ENCODE data around the gene PTGS2. TPM values are rescaled to one million over a fixed set of nuclear protein-coding genes. Genes with fewer than 3 reads are reported as not detected.

The PTGS2 gene
- total and polyA plus RNA-seq, 10 donors: 0.20 to 8.3 (median 3.2) TPM

DNA sequence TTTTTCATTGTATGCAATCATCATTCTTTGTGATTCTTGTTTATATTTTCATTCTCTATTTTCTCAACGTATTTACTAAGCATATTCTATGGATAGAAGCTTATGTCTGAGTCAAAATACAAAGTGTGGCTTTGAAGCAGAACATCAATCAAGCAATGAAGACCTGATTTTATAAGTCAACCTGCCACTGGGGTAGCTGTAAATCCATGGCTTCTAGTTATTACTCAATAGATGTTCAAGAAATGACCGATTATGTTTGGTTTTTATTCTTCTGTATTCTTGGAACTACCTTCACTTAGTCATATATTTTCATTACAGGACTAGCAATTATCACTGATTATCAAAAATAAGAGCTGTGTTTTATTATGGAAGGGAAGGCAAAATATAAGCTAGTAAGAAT is 20.5 kb upstream of the PTGS2 start:
- TF ChIP-seq POLR2A (IDR thresholded peaks at IDR 0.05): no peak
- TF ChIP-seq, protein P1, sequence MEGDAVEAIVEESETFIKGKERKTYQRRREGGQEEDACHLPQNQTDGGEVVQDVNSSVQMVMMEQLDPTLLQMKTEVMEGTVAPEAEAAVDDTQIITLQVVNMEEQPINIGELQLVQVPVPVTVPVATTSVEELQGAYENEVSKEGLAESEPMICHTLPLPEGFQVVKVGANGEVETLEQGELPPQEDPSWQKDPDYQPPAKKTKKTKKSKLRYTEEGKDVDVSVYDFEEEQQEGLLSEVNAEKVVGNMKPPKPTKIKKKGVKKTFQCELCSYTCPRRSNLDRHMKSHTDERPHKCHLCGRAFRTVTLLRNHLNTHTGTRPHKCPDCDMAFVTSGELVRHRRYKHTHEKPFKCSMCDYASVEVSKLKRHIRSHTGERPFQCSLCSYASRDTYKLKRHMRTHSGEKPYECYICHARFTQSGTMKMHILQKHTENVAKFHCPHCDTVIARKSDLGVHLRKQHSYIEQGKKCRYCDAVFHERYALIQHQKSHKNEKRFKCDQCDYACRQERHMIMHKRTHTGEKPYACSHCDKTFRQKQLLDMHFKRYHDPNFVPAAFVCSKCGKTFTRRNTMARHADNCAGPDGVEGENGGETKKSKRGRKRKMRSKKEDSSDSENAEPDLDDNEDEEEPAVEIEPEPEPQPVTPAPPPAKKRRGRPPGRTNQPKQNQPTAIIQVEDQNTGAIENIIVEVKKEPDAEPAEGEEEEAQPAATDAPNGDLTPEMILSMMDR (IDR thresholded peaks at IDR 0.05 in 8 of 11, conservative IDR thresholded peaks at IDR 0.05 in 3 of 11): no peak
- no peak for TF ChIP-seq POLR2AphosphoS5 (IDR thresholded peaks at IDR 0.05)
- no peak overlapping the region for H3K4me3 ChIP-seq
- no peaks in the 10 kb centered on the region for H3K9me3 ChIP-seq
- intact Hi-C loops (cut with DNase I; ENCODE audit: low total_unique reads): no loop called here
- no peak for DNase-seq
- H3K27me3 ChIP-seq (replicated peaks in 1 of 7): no peaks in the 10 kb centered on the region
- H3K27ac ChIP-seq: no peak overlapping the region
- H3K4me1 ChIP-seq: no peaks in the 10 kb centered on the region
- WGBS, 5 donors: 64 to 88% (median 72%) methylated on average over 2 of the region's 2 CpGs
- no peaks in the 10 kb centered on the region for H3K36me3 ChIP-seq

- WGBS, 5 donors: 89 to 98% (median 96%) methylated on average over 2 of the region's 2 CpGs
- H3K9me3 ChIP-seq: no peaks in the 10 kb centered on the region
- intact Hi-C loops (cut with DNase I; ENCODE audit: low total_unique reads): no loop called here
- no peak overlapping the region for H3K27ac ChIP-seq
- no peaks in the 10 kb centered on the region for H3K4me1 ChIP-seq
- H3K36me3 ChIP-seq: no peaks in the 10 kb centered on the region
- TF ChIP-seq POLR2A (IDR thresholded peaks at IDR 0.05) (no peak), POLR2AphosphoS5 (IDR thresholded peaks at IDR 0.05) (no peak)
- TF ChIP-seq, protein P1 (IDR thresholded peaks at IDR 0.05 in 8 of 11, conservative IDR thresholded peaks at IDR 0.05 in 3 of 11): no peak
- H3K27me3 ChIP-seq (replicated peaks in 1 of 7): no peaks in the 10 kb centered on the region
- no peak for DNase-seq
- H3K4me3 ChIP-seq: no peak overlapping the region
Observed at GRCh38 chr1:186699519-186699918, 19.3 kb upstream of the PTGS2 start.

DNA sequence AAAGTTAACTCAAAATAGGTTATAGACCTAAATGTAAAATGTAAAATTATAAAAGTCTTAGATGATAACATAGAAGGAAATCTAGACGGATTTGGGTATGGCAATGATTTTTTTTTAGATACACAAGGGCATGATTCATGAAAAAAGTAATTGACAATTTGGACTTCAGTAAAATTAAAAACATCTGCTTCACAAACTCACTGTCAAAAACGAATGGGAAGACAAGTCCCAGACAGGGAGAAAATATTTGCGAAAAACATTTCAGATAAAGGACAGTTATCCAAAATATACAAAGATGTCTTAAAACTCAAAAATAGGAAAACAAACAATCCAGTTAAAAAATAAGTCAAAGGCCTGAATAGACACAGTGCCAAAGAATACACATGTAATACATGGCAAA is 9.7 kb upstream of the PTGS2 start:
- Histone ChIP-seq H3K4me1 (no peaks in the 10 kb centered on the region), H3K36me3 (no peaks in the 10 kb centered on the region), H3K9me3 (peaks cover 0 to 11% (median 3%) of the 10 kb centered on the region in 8 donors), H3K4me3 (no peak overlapping the region), H3K27ac (peak overlapping the region in 2 of 8 donors; percentile 15 to 65), H3K27me3 (replicated peaks in 1 of 7) (no peaks in the 10 kb centered on the region)
- no peak for DNase-seq
- intact Hi-C loops (cut with DNase I; ENCODE audit: low total_unique reads): no loop called here
- 60 to 80% (median 75%) methylated on average over 3 of the region's 3 CpGs for WGBS, 5 donors
- TF ChIP-seq POLR2A (IDR thresholded peaks at IDR 0.05): no peak
- TF ChIP-seq POLR2AphosphoS5 (IDR thresholded peaks at IDR 0.05): no peak
- TF ChIP-seq, protein P1 (IDR thresholded peaks at IDR 0.05 in 8 of 11, conservative IDR thresholded peaks at IDR 0.05 in 3 of 11): no peak

DNA sequence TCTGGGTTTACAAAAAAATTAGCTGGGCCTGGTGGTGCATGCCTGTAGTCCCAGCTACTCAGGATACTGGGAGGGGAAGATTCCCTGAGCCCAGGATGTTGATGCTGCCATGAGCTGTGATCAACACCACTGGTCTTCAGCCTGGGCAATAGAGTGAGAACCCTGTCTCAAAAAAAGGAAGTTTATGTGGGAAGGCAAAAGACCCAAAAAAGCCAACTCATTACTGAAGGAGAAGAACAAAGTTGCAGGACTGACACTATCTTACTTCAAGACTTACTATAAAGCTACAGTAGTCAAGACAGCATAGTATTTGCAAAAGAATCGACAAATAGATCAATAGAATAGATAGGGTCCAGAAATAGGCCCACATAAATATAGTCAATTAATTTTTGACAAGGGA is 9.2 kb upstream of the PTGS2 start:
- no peaks in the 10 kb centered on the region for H3K27me3 ChIP-seq (replicated peaks in 1 of 7)
- no peaks in the 10 kb centered on the region for H3K4me1 ChIP-seq
- no peak for TF ChIP-seq POLR2AphosphoS5 (IDR thresholded peaks at IDR 0.05)
- TF ChIP-seq POLR2A (IDR thresholded peaks at IDR 0.05): no peak
- TF ChIP-seq, protein P1 (IDR thresholded peaks at IDR 0.05 in 8 of 11, conservative IDR thresholded peaks at IDR 0.05 in 3 of 11): no peak
- intact Hi-C loops (cut with DNase I; ENCODE audit: low total_unique reads): no loop called here
- H3K4me3 ChIP-seq: no peak overlapping the region
- 55 to 88% (median 74%) methylated on average over 1 of the region's 1 CpG for WGBS, 5 donors
- DNase-seq: no peak
- H3K9me3 ChIP-seq: peaks cover 0 to 11% (median 3%) of the 10 kb centered on the region in 8 donors
- peak overlapping the region in 2 of 8 donors; percentile 15 to 65 for H3K27ac ChIP-seq
- H3K36me3 ChIP-seq: no peaks in the 10 kb centered on the region

Measured in spleen (tissue), 11 donors.